Skeletal muscle satellite cell (primary cell): ENCODE results near the gene OSBP2.
"Not testable (repeated sequence)": the region's sequence is repeated elsewhere in the genome, so short reads cannot be mapped to it uniquely, and the experiment has no call there.

ENCODE experiments used
- H3K27me3 ChIP-seq: 2 replicates; pipeline ENCODE4 v1.7.0; 2013; ENCODE audit warnings: low read length; ENCODE audit not compliant: control insufficient read depth, insufficient read depth
- H3K36me3 ChIP-seq: 2 replicates; pipeline ENCODE4 v1.7.0; 2013; ENCODE audit warnings: mild to moderate bottlenecking, control low read depth, low read length; ENCODE audit not compliant: insufficient read depth
- H3K4me1 ChIP-seq: 2 replicates; pipeline ENCODE4 v1.7.0; 2013; ENCODE audit warnings: low read length; ENCODE audit not compliant: control insufficient read depth, insufficient read depth
- H3K4me2 ChIP-seq: 2 replicates; pipeline ENCODE4 v1.7.0; 2013; ENCODE audit warnings: mild to moderate bottlenecking, low read length
- H3K4me3 ChIP-seq: 2 replicates; pipeline ENCODE4 v1.7.0; 2013; ENCODE audit warnings: low read length
- H3K9ac ChIP-seq: 2 replicates; pipeline ENCODE4 v1.7.0; 2013; ENCODE audit warnings: mild to moderate bottlenecking, low read depth, low read length, moderate library complexity
- H3K9me3 ChIP-seq: replicated peaks from 2 replicates; pipeline ENCODE4 v1.7.0; 2013; ENCODE audit warnings: mild to moderate bottlenecking, control low read depth, low read length

OSBP2 gene

GRCh38 chr22:30679895-30680690, 14.6 kb upstream of the OSBP2 start:
- H3K4me1 ChIP-seq, H3K9ac ChIP-seq, H3K4me3 ChIP-seq, H3K27me3 ChIP-seq, H3K4me2 ChIP-seq, H3K36me3 ChIP-seq, H3K9me3 ChIP-seq: not testable (repeated sequence)

GRCh38 chr22:30680991-30681770, 13.5 kb upstream of the OSBP2 start:
- Histone ChIP-seq H3K4me3 (no peak overlapping the region), H3K27me3 (no peaks in the 10 kb centered on the region), H3K36me3 (no peaks in the 10 kb centered on the region)

GRCh38 chr22:30681831-30682230, 12.8 kb upstream of the OSBP2 start:
- no peak overlapping the region for H3K4me2 ChIP-seq
- no peaks in the 10 kb centered on the region for H3K36me3 ChIP-seq
- no peaks in the 10 kb centered on the region for H3K9me3 ChIP-seq
- H3K4me1 ChIP-seq: no peaks in the 10 kb centered on the region
- H3K9ac ChIP-seq: no peak overlapping the region
- no peaks in the 10 kb centered on the region for H3K27me3 ChIP-seq
- H3K4me3 ChIP-seq: no peak overlapping the region

More at GRCh38 chr22:30680991-30681770, 13.5 kb upstream of the OSBP2 start:
- H3K4me1 ChIP-seq: no peaks in the 10 kb centered on the region
- H3K9ac ChIP-seq: no peak overlapping the region
- no peak overlapping the region for H3K4me2 ChIP-seq
- H3K9me3 ChIP-seq: no peaks in the 10 kb centered on the region

GRCh38 chr22:30685178-30685577, 9.5 kb upstream of the OSBP2 start:
- H3K4me1 ChIP-seq: no peaks in the 10 kb centered on the region
- H3K36me3 ChIP-seq: no peaks in the 10 kb centered on the region
- no peak overlapping the region for H3K4me3 ChIP-seq
- H3K9ac ChIP-seq: no peak overlapping the region
- no peaks in the 10 kb centered on the region for H3K9me3 ChIP-seq
- H3K4me2 ChIP-seq: no peak overlapping the region
- H3K27me3 ChIP-seq: no peaks in the 10 kb centered on the region

- Histone ChIP-seq H3K36me3 (no peaks in the 10 kb centered on the region), H3K4me2 (no peak overlapping the region), H3K9me3 (no peaks in the 10 kb centered on the region), H3K9ac (no peak overlapping the region), H3K27me3 (no peaks in the 10 kb centered on the region), H3K4me1 (no peaks in the 10 kb centered on the region), H3K4me3 (no peak overlapping the region)
These were observed 7.3 kb upstream of the OSBP2 start for GRCh38 chr22:30687358-30687757.

GRCh38 chr22:30689622-30690021, 5.1 kb upstream of the OSBP2 start:
- H3K36me3 ChIP-seq: no peaks in the 10 kb centered on the region
- no peaks in the 10 kb centered on the region for H3K27me3 ChIP-seq
- no peak overlapping the region for H3K4me3 ChIP-seq
- no peaks in the 10 kb centered on the region for H3K9me3 ChIP-seq
- peaks cover 6% of the 10 kb centered on the region for H3K4me1 ChIP-seq
- H3K4me2 ChIP-seq: no peak overlapping the region
- no peak overlapping the region for H3K9ac ChIP-seq

GRCh38 chr22:30691204-30691603, 3.5 kb upstream of the OSBP2 start:
- Histone ChIP-seq H3K4me2 (no peak overlapping the region), H3K4me1 (peaks cover 11% of the 10 kb centered on the region), H3K36me3 (no peaks in the 10 kb centered on the region), H3K9ac (no peak overlapping the region), H3K4me3 (no peak overlapping the region), H3K9me3 (no peaks in the 10 kb centered on the region), H3K27me3 (no peaks in the 10 kb centered on the region)

GRCh38 chr22:30694171-30694639, 469 bp upstream of the OSBP2 start:
- Histone ChIP-seq H3K4me2 (peak overlapping the region; percentile 94), H3K27me3 (no peaks in the 10 kb centered on the region), H3K9me3 (no peaks in the 10 kb centered on the region), H3K36me3 (no peaks in the 10 kb centered on the region), H3K9ac (peak overlapping the region; percentile 55), H3K4me3 (peak overlapping the region; percentile 77), H3K4me1 (peaks cover 11% of the 10 kb centered on the region)

GRCh38 chr22:30695351-30695851, 727 bp downstream of the OSBP2 start:
- H3K4me3 ChIP-seq: peak overlapping the region; percentile 78
- H3K27me3 ChIP-seq: no peaks in the 10 kb centered on the region
- H3K36me3 ChIP-seq: no peaks in the 10 kb centered on the region
- peak overlapping the region; percentile 95 for H3K4me2 ChIP-seq
- no peaks in the 10 kb centered on the region for H3K9me3 ChIP-seq
- no peak overlapping the region for H3K9ac ChIP-seq
- peaks cover 11% of the 10 kb centered on the region for H3K4me1 ChIP-seq

GRCh38 chr22:30695871-30696655, 1.4 kb downstream of the OSBP2 start:
- Histone ChIP-seq H3K4me3 (no peak overlapping the region), H3K27me3 (no peaks in the 10 kb centered on the region), H3K9me3 (no peaks in the 10 kb centered on the region), H3K4me2 (peak overlapping the region; percentile 95), H3K36me3 (no peaks in the 10 kb centered on the region), H3K9ac (no peak overlapping the region), H3K4me1 (peaks cover 11% of the 10 kb centered on the region)

GRCh38 chr22:30697975-30698374, 3.3 kb downstream of the OSBP2 start:
- H3K9me3 ChIP-seq: no peaks in the 10 kb centered on the region
- H3K4me1 ChIP-seq: peaks cover 19% of the 10 kb centered on the region
- H3K27me3 ChIP-seq: no peaks in the 10 kb centered on the region
- no peak overlapping the region for H3K4me2 ChIP-seq
- no peak overlapping the region for H3K9ac ChIP-seq
- H3K4me3 ChIP-seq: no peak overlapping the region
- H3K36me3 ChIP-seq: no peaks in the 10 kb centered on the region
